Liver (tissue), 9 donors: ENCODE data around the gene OPRL1. TPM values are rescaled to one million over a fixed set of nuclear protein-coding genes. Genes with fewer than 3 reads are reported as not detected.

Source experiments
- DNase-seq: peaks from one replicate; pipeline ENCODE4 v3.0.0-alpha.2; 2017; ENCODE audit warnings: low spot score
- H3K27ac ChIP-seq, 2 donors: one replicate each; pipeline ENCODE4 v1.7.0; 2013; ENCODE audit warnings: inconsistent platforms in 2 of 2, low read length in 2 of 2, control low read depth in 1 of 2, low read depth in 1 of 2, mild to moderate bottlenecking in 1 of 2
- H3K27me3 ChIP-seq, 4 donors: one replicate each; pipeline versions ENCODE4 v1.6.1 to v1.7.0; 2013; ENCODE audit warnings: low read length in 3 of 4, inconsistent platforms in 1 of 4, mild to moderate bottlenecking in 1 of 4, moderate library complexity in 1 of 4; ENCODE audit not compliant: control insufficient read depth in 4 of 4, insufficient read depth in 4 of 4
- H3K36me3 ChIP-seq, 4 donors: one replicate each; pipeline versions ENCODE4 v1.6.1 to v1.7.0; 2013; ENCODE audit warnings: low read length in 3 of 4, mild to moderate bottlenecking in 3 of 4, low read depth in 1 of 4, moderate library complexity in 1 of 4; ENCODE audit not compliant: control insufficient read depth in 4 of 4, insufficient read depth in 3 of 4
- H3K4me1 ChIP-seq, 4 donors: one replicate each; pipeline versions ENCODE4 v1.6.1 to v1.7.0; 2013; ENCODE audit warnings: low read length in 3 of 4, mild to moderate bottlenecking in 3 of 4, moderate library complexity in 1 of 4; ENCODE audit not compliant: control insufficient read depth in 4 of 4, insufficient read depth in 4 of 4
- H3K4me3 ChIP-seq, 3 donors: one replicate each; pipeline versions ENCODE4 v1.6.1 to v1.7.0; 2013; ENCODE audit warnings: low read length in 3 of 3, control low read depth in 1 of 3, low read depth in 1 of 3, mild to moderate bottlenecking in 1 of 3
- H3K9ac ChIP-seq, 2 donors: one replicate each; pipeline ENCODE4 v1.7.0; 2013; ENCODE audit warnings: low read length in 2 of 2, mild to moderate bottlenecking in 2 of 2, moderate library complexity in 2 of 2, control low read depth in 1 of 2, low read depth in 1 of 2
- H3K9me3 ChIP-seq, 4 donors: one replicate each; pipeline versions ENCODE4 v1.6.1 to v1.7.0; 2013; ENCODE audit warnings: low read length in 3 of 4; ENCODE audit not compliant: control insufficient read depth in 4 of 4
- EGR1 ChIP-seq, 2 donors: IDR thresholded peaks; 2 replicates each; pipeline ENCODE4 v1.6.1; 2016 to 2018; ENCODE audit warnings: antibody characterized with exemption in 2 of 2, low read depth in 2 of 2
- FOXA1 ChIP-seq: IDR thresholded peaks from 2 replicates; pipeline ENCODE4 v1.6.1; 2016; ENCODE audit warnings: antibody characterized with exemption
- FOXA2 ChIP-seq: IDR thresholded peaks from 2 replicates; pipeline ENCODE4 v1.6.1; 2016; ENCODE audit warnings: antibody characterized with exemption
- GABPA ChIP-seq, 2 donors: IDR thresholded peaks in 1 of 2; conservative IDR thresholded peaks in 1 of 2; 2 replicates each; pipeline ENCODE4 v1.6.1; 2016; ENCODE audit warnings: antibody characterized with exemption in 2 of 2, mild to moderate bottlenecking in 1 of 2, moderate library complexity in 1 of 2
- HNF4A ChIP-seq, 2 donors: conservative IDR thresholded peaks; 2 replicates each; pipeline ENCODE4 v1.6.1; 2016; ENCODE audit warnings: antibody characterized with exemption in 2 of 2, mild to moderate bottlenecking in 2 of 2
- HNF4G ChIP-seq: IDR thresholded peaks from 2 replicates; pipeline ENCODE4 v1.6.1; 2016; ENCODE audit warnings: antibody characterized with exemption
- RAD21 ChIP-seq, 2 donors: IDR thresholded peaks; 2 replicates each; pipeline ENCODE4 v1.6.1; 2016; ENCODE audit warnings: antibody characterized with exemption in 2 of 2, mild to moderate bottlenecking in 2 of 2
- SP1 ChIP-seq: IDR thresholded peaks from 2 replicates; pipeline ENCODE4 v1.6.1; 2018; ENCODE audit warnings: antibody characterized with exemption, mild to moderate bottlenecking
- YY1 ChIP-seq: IDR thresholded peaks from 2 replicates; pipeline ENCODE4 v1.6.1; 2016; ENCODE audit warnings: antibody characterized with exemption, mild to moderate bottlenecking
- WGBS: extraction: QIAGEN DNeasy Blood & Tissue Kit; methylation state at CpG from one replicate; pipeline ENCODE4 v1.1.7; 2013; 5-methylcytosine and 5-hydroxymethylcytosine counted together
- polyA plus RNA-seq, 2 donors: library from polyadenylated mRNA; stranded (reverse) in 1 of 2; unstranded in 1 of 2; fragments of 200-250 nt in 1 of 2; fragments of >200 nt in 1 of 2; fragmentation: Nextera tagmentation in 1 of 2; extraction: Ambion mirVana in 1 of 2; gene quantifications; one replicate each; pipeline versions ENCODE4 v1.2.1 to v1.2.3, GENCODE V29; 2013 to 2015
- total RNA-seq, 2 donors: library from RNA; depleted of rRNA; stranded (reverse); fragments of >200 nt; gene quantifications; one replicate each; pipeline ENCODE4 v1.2.3, GENCODE V29; 2014
- TF ChIP-seq, protein P1 (sequence below): IDR thresholded peaks from 2 replicates; pipeline ENCODE4 v1.6.1; 2016; ENCODE audit warnings: antibody characterized with exemption
- TF ChIP-seq, protein P2 (sequence below): IDR thresholded peaks from 2 replicates; pipeline ENCODE4 v1.6.1; 2016; ENCODE audit warnings: antibody characterized with exemption
- TF ChIP-seq, protein P3 (sequence below): IDR thresholded peaks from 2 replicates; pipeline ENCODE4 v1.6.1; 2016; ENCODE audit warnings: antibody characterized with exemption, mild to moderate bottlenecking
- donor health status: healthy.
- donor health status: healthy.
- donor health status: healthy.
- donor health status: healthy.
- donor health status: healthy.

The OPRL1 gene
- total and polyA plus RNA-seq, 4 donors: 0.04 to 0.79 (median 0.35) TPM

DNA sequence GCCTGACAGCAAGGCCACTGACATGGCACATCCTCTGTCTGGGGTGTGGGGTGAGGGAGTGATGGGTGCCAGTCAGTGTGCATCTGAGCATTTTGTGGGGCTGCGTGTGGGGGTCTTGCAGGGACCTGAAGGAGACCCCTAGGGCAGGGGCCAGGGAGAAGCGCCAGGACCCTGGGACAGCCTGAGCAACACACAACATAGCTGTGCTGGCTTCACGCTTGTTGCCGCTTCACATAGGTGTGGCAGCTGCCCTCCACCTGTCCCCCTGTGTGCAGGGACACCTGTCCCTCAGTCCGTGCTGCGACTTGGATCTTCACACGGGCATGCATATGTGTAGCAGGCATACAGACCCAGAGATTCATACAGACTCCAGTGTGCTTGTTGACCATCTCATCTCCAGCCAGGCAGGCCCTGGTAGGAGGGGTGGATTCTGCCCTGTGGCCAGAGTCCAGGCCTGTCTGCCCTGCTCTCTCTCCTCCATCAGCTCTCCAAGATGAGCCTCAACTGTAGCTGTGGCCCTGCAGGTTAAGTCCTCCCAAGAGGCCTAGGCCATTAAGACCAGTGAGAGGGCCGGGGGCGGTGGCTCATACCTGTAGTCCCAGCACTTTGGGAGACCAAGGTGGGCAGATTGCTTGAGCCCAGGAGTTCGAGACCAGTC, 30.7 kb downstream of the OPRL1 start:
- WGBS: 84% methylated on average over 10 of the region's 10 CpGs
- no peak for DNase-seq
- H3K27ac ChIP-seq: no peak overlapping the region

DNA sequence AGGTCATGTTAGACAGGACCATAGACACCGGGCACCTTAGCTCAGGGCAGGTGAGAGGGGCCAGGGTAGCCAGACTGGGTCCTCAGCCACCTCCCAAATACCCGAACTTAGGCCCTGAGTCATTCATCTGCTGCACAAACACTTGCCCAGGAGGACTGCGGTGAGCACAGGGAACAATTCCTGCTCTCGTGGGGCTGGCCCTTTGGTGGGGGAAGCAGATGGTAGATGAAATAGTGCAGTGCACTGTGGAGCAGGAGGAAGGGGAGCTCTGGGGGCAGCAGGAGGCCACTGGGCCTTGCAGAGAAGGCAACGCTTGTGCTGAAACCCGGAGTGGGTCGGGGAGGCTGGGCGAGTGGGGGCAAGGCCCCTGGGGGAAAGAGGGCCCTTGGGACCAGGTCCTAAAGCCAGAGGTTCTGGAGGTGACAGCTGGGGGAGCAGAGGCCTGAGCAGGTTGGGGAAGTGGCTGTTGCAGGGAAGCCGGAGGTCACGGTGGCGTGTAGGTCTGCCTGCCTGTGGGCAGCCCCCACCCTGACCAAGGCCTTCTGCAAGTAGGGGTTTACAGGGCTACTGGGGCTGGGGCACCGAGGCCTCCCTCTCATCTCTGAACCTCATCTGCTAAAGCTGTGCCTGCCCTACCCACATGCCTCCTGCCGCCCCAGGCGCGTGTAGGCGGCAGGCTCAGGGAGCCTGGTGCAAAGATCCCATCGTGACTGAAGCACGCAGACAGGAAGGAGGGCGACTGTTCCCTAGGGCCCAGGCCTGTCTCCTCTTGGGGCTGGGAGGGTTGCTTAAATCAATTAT, 32.2 kb downstream of the OPRL1 start:
- H3K27ac ChIP-seq: no peak overlapping the region
- H3K4me1 ChIP-seq: no peaks in the 10 kb centered on the region
- DNase-seq: no peak
- WGBS: 79% methylated on average over 19 of the region's 19 CpGs
- no peaks in the 10 kb centered on the region for H3K9me3 ChIP-seq
- H3K36me3 ChIP-seq: no peaks in the 10 kb centered on the region
- TF ChIP-seq, protein P1, sequence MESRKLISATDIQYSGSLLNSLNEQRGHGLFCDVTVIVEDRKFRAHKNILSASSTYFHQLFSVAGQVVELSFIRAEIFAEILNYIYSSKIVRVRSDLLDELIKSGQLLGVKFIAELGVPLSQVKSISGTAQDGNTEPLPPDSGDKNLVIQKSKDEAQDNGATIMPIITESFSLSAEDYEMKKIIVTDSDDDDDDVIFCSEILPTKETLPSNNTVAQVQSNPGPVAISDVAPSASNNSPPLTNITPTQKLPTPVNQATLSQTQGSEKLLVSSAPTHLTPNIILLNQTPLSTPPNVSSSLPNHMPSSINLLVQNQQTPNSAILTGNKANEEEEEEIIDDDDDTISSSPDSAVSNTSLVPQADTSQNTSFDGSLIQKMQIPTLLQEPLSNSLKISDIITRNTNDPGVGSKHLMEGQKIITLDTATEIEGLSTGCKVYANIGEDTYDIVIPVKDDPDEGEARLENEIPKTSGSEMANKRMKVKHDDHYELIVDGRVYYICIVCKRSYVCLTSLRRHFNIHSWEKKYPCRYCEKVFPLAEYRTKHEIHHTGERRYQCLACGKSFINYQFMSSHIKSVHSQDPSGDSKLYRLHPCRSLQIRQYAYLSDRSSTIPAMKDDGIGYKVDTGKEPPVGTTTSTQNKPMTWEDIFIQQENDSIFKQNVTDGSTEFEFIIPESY: no peak
- TF ChIP-seq GABPA (IDR thresholded peaks at IDR 0.05 in 1 of 2, conservative IDR thresholded peaks at IDR 0.05 in 1 of 2): no peak
- TF ChIP-seq EGR1 (IDR thresholded peaks at IDR 0.05; ENCODE audit: low read depth in 2 of 2): no peak
- no peak for TF ChIP-seq SP1
- no peak for TF ChIP-seq YY1
- TF ChIP-seq, protein P2, sequence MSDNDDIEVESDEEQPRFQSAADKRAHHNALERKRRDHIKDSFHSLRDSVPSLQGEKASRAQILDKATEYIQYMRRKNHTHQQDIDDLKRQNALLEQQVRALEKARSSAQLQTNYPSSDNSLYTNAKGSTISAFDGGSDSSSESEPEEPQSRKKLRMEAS: no peak
- no peak overlapping the region for H3K9ac ChIP-seq
- H3K27me3 ChIP-seq: no peaks in the 10 kb centered on the region
- no peak overlapping the region for H3K4me3 ChIP-seq

More for the DNA sequence above, 30.7 kb downstream of the OPRL1 start:
- no peaks in the 10 kb centered on the region for H3K9me3 ChIP-seq
- H3K27me3 ChIP-seq: no peaks in the 10 kb centered on the region
- H3K36me3 ChIP-seq: no peaks in the 10 kb centered on the region
- TF ChIP-seq HNF4A (conservative IDR thresholded peaks at IDR 0.05) (peak in 1 of 2 donors; percentile 8), GABPA (IDR thresholded peaks at IDR 0.05 in 1 of 2, conservative IDR thresholded peaks at IDR 0.05 in 1 of 2) (no peak)
- H3K4me3 ChIP-seq: no peak overlapping the region
- H3K4me1 ChIP-seq: no peaks in the 10 kb centered on the region
- H3K9ac ChIP-seq: no peak overlapping the region

DNA sequence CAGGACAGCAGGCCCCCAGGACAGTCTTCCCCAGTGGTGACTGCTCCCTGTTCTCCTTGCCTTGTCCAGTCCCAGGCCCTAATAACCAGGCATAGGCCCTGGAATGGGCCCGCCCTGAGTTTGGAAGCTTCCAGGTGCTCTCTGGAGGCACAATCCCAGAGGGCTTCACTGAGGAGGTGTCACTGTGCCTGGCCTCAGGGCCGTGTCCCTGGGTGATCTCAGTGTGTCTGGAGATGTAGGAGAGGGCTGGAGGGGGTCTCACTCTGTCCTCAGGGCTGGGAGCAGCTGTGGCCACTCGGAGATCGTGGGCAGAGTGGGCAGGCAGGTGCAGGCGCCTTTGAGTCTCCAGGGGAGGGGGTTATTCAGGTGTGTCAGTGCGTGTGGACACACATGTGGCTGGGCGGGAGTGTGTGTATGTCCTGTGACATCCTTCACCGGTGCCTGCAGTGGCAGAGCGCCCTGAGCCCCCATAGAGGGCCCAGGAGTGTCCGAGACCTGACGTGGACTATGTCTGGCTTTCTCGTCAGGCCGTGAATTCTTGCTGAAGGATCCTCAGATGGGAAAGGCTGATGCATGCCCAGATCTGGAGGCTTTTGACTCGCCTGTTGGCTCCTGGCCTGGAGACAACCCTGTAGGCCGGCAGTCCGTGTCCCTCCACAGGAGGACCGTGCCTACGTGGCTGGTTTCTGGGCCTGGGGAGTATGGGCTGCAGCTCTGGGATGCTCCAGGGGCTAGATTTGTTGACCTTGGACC, 33.0 kb downstream of the OPRL1 start:
- TF ChIP-seq HNF4G: no peak
- TF ChIP-seq, protein P2: no peak
- TF ChIP-seq FOXA1: no peak
- TF ChIP-seq RAD21 (IDR thresholded peaks at IDR 0.05): no peak
- TF ChIP-seq, protein P3, sequence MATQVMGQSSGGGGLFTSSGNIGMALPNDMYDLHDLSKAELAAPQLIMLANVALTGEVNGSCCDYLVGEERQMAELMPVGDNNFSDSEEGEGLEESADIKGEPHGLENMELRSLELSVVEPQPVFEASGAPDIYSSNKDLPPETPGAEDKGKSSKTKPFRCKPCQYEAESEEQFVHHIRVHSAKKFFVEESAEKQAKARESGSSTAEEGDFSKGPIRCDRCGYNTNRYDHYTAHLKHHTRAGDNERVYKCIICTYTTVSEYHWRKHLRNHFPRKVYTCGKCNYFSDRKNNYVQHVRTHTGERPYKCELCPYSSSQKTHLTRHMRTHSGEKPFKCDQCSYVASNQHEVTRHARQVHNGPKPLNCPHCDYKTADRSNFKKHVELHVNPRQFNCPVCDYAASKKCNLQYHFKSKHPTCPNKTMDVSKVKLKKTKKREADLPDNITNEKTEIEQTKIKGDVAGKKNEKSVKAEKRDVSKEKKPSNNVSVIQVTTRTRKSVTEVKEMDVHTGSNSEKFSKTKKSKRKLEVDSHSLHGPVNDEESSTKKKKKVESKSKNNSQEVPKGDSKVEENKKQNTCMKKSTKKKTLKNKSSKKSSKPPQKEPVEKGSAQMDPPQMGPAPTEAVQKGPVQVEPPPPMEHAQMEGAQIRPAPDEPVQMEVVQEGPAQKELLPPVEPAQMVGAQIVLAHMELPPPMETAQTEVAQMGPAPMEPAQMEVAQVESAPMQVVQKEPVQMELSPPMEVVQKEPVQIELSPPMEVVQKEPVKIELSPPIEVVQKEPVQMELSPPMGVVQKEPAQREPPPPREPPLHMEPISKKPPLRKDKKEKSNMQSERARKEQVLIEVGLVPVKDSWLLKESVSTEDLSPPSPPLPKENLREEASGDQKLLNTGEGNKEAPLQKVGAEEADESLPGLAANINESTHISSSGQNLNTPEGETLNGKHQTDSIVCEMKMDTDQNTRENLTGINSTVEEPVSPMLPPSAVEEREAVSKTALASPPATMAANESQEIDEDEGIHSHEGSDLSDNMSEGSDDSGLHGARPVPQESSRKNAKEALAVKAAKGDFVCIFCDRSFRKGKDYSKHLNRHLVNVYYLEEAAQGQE: no peak
- TF ChIP-seq FOXA2: no peak
- TF ChIP-seq HNF4A (conservative IDR thresholded peaks at IDR 0.05): no peak
- Histone ChIP-seq H3K4me3 (no peak overlapping the region), H3K9ac (no peak overlapping the region), H3K27me3 (no peaks in the 10 kb centered on the region), H3K9me3 (no peaks in the 10 kb centered on the region), H3K4me1 (no peaks in the 10 kb centered on the region), H3K27ac (no peak overlapping the region), H3K36me3 (no peaks in the 10 kb centered on the region)
- no peak for DNase-seq
- whole genome bisulfite sequencing: 85% methylated on average over 18 of the region's 18 CpGs
